PFSK-1 (cell line): Measurements from ENCODE around the gene DAND5.

Experiments used
- FOXP2 ChIP-seq: optimal IDR thresholded peaks from 2 replicates; pipeline ENCODE3; 2011; ENCODE audit warnings: borderline replicate concordance, control low read depth, inconsistent platforms; ENCODE audit not compliant: insufficient read depth; ENCODE audit errors: extremely low read length, extremely low read depth
- POLR2AphosphoS5 ChIP-seq: IDR thresholded peaks from 2 replicates; pipeline ENCODE4 v1.6.1; 2012; ENCODE audit warnings: low read depth, mild to moderate bottlenecking, control low read depth, low read length, moderate library complexity
- REST ChIP-seq, 2 experiments: IDR thresholded peaks; 2 replicates each; pipeline versions ENCODE4 v1.6.1 to v1.8.0; 2011 to 2012; ENCODE audit warnings: low read depth in 2 of 2, low read length in 2 of 2, control low read depth in 1 of 2, inconsistent platforms in 1 of 2, mild to moderate bottlenecking in 1 of 2, moderate library complexity in 1 of 2; ENCODE audit not compliant: insufficient read depth in 1 of 2
- SIN3A ChIP-seq: IDR thresholded peaks from 2 replicates; pipeline ENCODE4 v1.6.1; 2012; ENCODE audit warnings: mild to moderate bottlenecking, low read length, moderate library complexity, borderline replicate concordance; ENCODE audit not compliant: insufficient read depth
- TAF1 ChIP-seq: IDR thresholded peaks from 2 replicates; pipeline ENCODE4 v1.6.1; 2012; ENCODE audit warnings: low read length, control low read depth, borderline replicate concordance; ENCODE audit not compliant: insufficient read depth

DAND5 gene

DNA sequence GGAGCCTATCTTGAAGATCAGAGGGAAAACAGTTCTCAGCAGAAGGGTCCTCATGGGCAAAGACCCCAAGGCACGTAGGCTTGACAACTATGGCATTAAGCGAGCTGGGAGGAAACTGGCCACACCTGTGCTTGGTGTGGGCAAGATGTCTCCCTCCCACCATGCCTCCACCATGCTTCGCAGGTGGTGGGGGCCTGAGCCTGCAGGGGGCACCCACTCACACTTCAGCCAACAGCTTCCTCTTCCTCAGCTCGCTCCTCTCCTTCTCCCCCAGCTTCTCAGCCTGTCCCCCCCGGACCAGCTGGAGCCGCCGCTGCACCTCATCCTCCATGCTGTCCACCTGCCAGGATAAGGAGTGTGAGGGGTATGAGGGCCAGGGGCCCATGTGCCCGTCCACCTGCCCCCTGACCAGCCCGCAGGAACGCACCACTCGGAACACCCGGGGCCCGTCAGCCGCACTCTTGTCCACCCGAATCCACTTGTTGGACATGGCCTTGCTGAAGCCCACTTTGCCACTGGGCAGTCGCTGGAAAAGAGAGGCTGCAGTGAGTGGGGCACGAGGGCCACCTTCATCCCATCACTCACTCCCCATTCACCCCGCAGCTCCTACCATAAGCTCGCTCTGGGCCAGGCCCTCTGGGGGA lies 39.3 kb upstream of the DAND5 start:
- TF ChIP-seq POLR2AphosphoS5 (no peak), FOXP2 (no peak), REST (IDR thresholded peaks at IDR 0.05; ENCODE audit: insufficient read depth in 1 of 2, low read depth in 2 of 2, low read length in 2 of 2) (no peak), SIN3A (no peak), TAF1 (no peak)

DNA sequence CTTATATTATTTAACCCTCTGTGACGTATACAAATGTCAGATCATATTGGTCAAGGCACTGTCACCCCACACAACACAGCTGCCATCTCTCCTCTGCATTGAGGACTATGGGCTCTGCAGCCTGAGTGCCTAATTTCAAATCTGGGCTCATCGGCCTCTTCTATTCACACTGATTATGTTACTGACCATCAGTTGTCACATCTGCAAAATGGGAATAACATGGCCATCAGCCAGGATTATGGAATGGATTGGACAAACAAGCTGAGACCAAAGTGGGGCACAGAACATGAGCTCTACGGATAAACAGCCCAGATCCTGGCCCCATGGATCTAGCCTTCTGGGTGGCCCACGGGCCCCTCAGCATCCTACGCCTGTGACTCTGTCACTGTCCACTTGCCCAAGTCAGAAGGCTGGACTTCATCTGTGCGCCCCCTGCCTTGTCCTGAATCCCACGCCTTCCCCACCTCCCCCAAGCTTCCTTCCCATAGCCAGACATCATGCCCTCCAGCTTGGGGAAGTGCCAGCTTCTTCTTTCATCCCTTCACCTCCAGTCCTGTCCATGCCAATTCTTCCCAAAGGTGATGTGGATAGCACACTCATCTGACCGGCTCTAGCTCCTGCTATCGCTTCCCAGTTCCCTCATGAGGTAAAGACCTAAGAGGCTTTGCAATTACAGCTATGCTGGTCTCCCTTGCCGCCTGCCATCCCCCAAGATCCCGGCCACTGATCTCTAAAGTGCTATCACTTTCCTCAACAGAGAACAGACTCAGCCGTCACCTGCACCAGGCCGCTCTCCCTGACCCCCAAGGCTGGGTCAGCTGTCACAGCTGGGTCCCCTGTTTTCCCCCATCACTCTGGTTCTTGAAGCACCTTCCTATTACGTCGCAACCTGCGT lies 36.7 kb upstream of the DAND5 start:
- no peak for TF ChIP-seq TAF1
- TF ChIP-seq REST (IDR thresholded peaks at IDR 0.05; ENCODE audit: insufficient read depth in 1 of 2, low read depth in 2 of 2, low read length in 2 of 2) = no peak
- TF ChIP-seq SIN3A = no peak
- TF ChIP-seq POLR2AphosphoS5 = no peak
- no peak for TF ChIP-seq FOXP2

GRCh38 chr19:12933287-12934072 lies 35.9 kb upstream of the DAND5 start, which contains the start of gene FARSA:
TSS of gene FARSA (minus strand) at chr19:12933711. CDS start at chr19:12933696, 15 bp downstream.
- TF ChIP-seq REST (IDR thresholded peaks at IDR 0.05; ENCODE audit: insufficient read depth in 1 of 2, low read depth in 2 of 2, low read length in 2 of 2) (peak in 1 of 2 experiments; percentile 30; a peak in 1 of 4 replicates), POLR2AphosphoS5 (peak; percentile 97), FOXP2 (peak; percentile 78), TAF1 (peak; percentile 98), SIN3A (peak; percentile 87; the same call in 1 of the 2 replicates)

GRCh38 chr19:12935071-12935470 lies 34.3 kb upstream of the DAND5 start:
- no peak for TF ChIP-seq TAF1
- no peak for TF ChIP-seq REST (IDR thresholded peaks at IDR 0.05; ENCODE audit: insufficient read depth in 1 of 2, low read depth in 2 of 2, low read length in 2 of 2)
- no peak for TF ChIP-seq FOXP2
- no peak for TF ChIP-seq SIN3A
- no peak for TF ChIP-seq POLR2AphosphoS5
